Esophagus squamous epithelium (tissue), 5 donors: Measurements from ENCODE around the gene UTS2R. TPM values are rescaled to one million over a fixed set of nuclear protein-coding genes. Genes with fewer than 3 reads are reported as not detected.

ENCODE experiments used
- DNase-seq: peaks from one replicate; lab custom pipeline; 2025; lab: John Stamatoyannopoulos, UW
- H3K27ac ChIP-seq, 4 donors: fragments of 200-600 bp; sonication (generic); one replicate each; pipeline ENCODE4 v1.5.1; 2016 to 2019; ENCODE audit warnings: mild to moderate bottlenecking in 1 of 4
- H3K27me3 ChIP-seq, 4 donors: fragments of 200-600 bp; sonication (generic); 1 replicate in 3 of 4; 2 replicates in 1 of 4; pipeline versions ENCODE4 v1.5.1 to v1.6.0; 2017 to 2021; ENCODE audit warnings: antibody characterized with exemption in 1 of 4
- H3K36me3 ChIP-seq, 3 donors: fragments of 200-600 bp; sonication (generic); one replicate each; pipeline ENCODE4 v1.5.1; 2016 to 2019
- H3K4me1 ChIP-seq, 3 donors: fragments of 200-600 bp; sonication (generic); one replicate each; pipeline ENCODE4 v1.5.1; 2017 to 2019
- H3K4me3 ChIP-seq, 4 donors: fragments of 200-600 bp; sonication (generic); 1 replicate in 3 of 4; 2 replicates in 1 of 4; pipeline ENCODE4 v1.5.1; 2016 to 2019; ENCODE audit warnings: mild to moderate bottlenecking in 2 of 4, moderate library complexity in 1 of 4
- H3K9me3 ChIP-seq, 3 donors: fragments of 200-600 bp; sonication (generic); one replicate each; pipeline ENCODE4 v1.5.1; 2016 to 2019
- POLR2A ChIP-seq, 4 donors: fragments of 450-650 bp; IDR thresholded peaks; one replicate each; pipeline ENCODE4 v1.6.1; 2017; ENCODE audit warnings: antibody characterized with exemption in 4 of 4, mild to moderate bottlenecking in 4 of 4, moderate library complexity in 3 of 4
- WGBS, 2 donors: methylation state at CpG; one replicate each; pipeline ENCODE4 v1.1.5; 2018; 5-methylcytosine and 5-hydroxymethylcytosine counted together
- intact Hi-C: fragments of 100-400 bp; cut with DNase I; formaldehyde crosslinking; loops from one replicate; pipeline ENCODE4 v1.15.0; 2022
- total RNA-seq, 4 donors: library from RNA; depleted of rRNA; stranded (reverse); fragments of >200 nt; gene quantifications; one replicate each; pipeline ENCODE4 v1.1.0, GENCODE V29; 2016
- TF ChIP-seq, protein P1 (sequence below), 6 experiments: fragments of 450-650 bp in 4 of 6; fragments of 200-600 bp in 2 of 6; sonication (generic) in 2 of 6; IDR thresholded peaks; one replicate each; pipeline ENCODE4 v1.5.1; 2016 to 2019; ENCODE audit warnings: antibody characterized with exemption in 6 of 6, mild to moderate bottlenecking in 4 of 6, moderate library complexity in 4 of 6
- donor health status: DM: yes; HTN: yes; CAD: no.

Gene UTS2R
- total RNA-seq, 4 donors from 2014 or later: not detected

DNA sequence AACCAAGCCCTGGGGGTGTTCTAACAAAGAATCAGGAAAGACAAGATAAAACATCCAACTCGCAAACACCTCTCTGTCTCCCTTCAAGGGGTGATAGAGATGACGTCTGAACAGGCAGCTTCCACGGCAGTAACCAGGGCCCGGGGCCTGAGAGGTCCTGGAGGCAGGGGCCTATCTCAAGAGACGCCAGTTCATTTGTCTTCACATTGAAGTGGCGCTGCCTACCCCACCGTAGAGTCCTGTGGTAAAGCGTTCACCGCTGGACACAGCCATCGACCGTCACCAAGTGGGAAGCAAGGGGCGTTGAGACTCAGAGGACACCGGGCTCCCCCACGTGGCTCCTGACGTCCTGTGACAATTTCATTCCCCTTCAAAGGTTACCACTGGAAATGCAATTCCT is 21.4 kb downstream of the UTS2R start:
- 91 to 96% methylated on average over 14 to 15 of the region's 15 CpGs for WGBS, 2 donors
- no peaks in the 10 kb centered on the region for H3K9me3 ChIP-seq
- H3K27ac ChIP-seq: no peak overlapping the region
- peaks cover 0 to 60% (median 0%) of the 10 kb centered on the region in 3 donors for H3K36me3 ChIP-seq
- H3K4me1 ChIP-seq: peaks cover 0 to 13% (median 0%) of the 10 kb centered on the region in 3 donors
- TF ChIP-seq POLR2A (IDR thresholded peaks at IDR 0.05): no peak
- peaks cover 0 to 7% (median 0%) of the 10 kb centered on the region in 4 donors for H3K27me3 ChIP-seq
- H3K4me3 ChIP-seq: no peak overlapping the region
- intact Hi-C loops: no loop called here
- DNase-seq: no peak

DNA sequence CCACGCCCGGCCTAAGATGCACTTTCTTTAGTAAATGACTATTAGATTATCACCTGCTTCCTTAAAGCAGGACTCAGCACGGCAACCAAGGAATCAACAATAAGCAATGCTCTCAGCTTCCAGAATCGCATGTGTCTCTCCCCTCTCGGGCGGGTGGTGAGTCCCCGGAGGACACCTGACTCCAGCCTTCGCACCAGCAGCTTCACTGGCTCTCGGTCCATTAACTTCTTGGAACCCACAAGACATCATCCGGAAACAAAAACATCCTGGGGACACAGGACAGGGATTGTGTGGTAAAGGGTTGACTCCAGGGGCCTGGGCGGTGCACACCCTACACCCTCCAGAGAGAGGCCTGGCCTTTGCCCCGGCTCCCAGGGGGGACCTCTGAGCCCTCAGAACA is 22.7 kb downstream of the UTS2R start:
- WGBS, 2 donors: 81 to 87% methylated on average over 7 to 9 of the region's 12 CpGs
- no peak for DNase-seq

DNA sequence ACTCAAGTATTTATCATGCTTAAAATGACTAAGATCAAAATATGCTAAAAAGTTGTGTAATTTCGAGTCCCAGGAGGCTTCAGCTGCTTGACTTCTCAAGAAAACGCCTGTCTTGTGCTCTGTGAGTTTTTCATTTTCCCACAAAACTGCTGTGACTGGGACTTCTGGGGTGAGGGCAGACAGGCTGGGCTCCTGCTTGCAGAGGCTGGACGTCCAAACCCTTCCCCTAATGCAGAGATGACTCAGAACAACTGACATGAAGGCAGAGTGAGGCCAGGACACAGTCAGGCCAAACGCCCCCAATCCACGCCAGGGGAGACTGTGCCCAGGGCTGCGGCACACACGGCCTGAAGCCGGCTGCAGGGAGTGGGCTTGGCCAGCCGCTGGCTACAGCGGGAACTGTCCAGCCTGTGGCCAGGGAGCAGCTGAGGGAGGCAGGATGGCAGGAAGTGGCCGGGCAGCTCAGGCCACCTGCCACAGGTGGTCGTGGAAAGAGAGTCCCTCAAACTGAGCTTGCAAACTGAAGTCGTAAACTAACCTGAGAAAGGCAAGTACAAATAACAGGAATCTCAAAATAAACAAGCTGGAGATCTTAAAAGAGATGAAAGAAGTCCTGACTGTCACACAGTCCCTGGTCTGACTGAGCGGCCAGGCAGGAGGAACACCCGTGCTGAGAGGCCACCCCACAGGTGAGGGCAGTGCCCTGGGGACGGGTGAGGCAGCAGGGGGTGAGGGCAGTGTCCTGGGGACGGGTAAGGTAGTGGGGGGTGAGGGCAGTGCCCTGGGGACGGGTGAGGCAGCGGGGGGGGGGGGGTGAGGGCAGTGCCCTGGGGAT is 25.3 kb downstream of the UTS2R start:
- peak overlapping the region in 2 of 4 donors; percentile 2 to 27 for H3K27ac ChIP-seq
- H3K27me3 ChIP-seq: no peaks in the 10 kb centered on the region
- H3K4me3 ChIP-seq: no peak overlapping the region
- no peak for TF ChIP-seq POLR2A (IDR thresholded peaks at IDR 0.05)
- TF ChIP-seq, protein P1, sequence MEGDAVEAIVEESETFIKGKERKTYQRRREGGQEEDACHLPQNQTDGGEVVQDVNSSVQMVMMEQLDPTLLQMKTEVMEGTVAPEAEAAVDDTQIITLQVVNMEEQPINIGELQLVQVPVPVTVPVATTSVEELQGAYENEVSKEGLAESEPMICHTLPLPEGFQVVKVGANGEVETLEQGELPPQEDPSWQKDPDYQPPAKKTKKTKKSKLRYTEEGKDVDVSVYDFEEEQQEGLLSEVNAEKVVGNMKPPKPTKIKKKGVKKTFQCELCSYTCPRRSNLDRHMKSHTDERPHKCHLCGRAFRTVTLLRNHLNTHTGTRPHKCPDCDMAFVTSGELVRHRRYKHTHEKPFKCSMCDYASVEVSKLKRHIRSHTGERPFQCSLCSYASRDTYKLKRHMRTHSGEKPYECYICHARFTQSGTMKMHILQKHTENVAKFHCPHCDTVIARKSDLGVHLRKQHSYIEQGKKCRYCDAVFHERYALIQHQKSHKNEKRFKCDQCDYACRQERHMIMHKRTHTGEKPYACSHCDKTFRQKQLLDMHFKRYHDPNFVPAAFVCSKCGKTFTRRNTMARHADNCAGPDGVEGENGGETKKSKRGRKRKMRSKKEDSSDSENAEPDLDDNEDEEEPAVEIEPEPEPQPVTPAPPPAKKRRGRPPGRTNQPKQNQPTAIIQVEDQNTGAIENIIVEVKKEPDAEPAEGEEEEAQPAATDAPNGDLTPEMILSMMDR (IDR thresholded peaks at IDR 0.05): no peak
- H3K9me3 ChIP-seq: no peaks in the 10 kb centered on the region
- peaks cover 0 to 76% (median 0%) of the 10 kb centered on the region in 3 donors for H3K36me3 ChIP-seq
- no peak for DNase-seq
- 58 to 64% methylated on average over 2 to 5 of the region's 19 CpGs for WGBS, 2 donors
- peaks cover 0 to 40% (median 8%) of the 10 kb centered on the region in 3 donors for H3K4me1 ChIP-seq
- intact Hi-C loops: no loop called here

More for the DNA sequence above, 22.7 kb downstream of the UTS2R start:
- Histone ChIP-seq H3K9me3 (no peaks in the 10 kb centered on the region), H3K36me3 (peaks cover 0 to 62% (median 0%) of the 10 kb centered on the region in 3 donors), H3K4me1 (peaks cover 0 to 27% (median 0%) of the 10 kb centered on the region in 3 donors), H3K27ac (no peak overlapping the region), H3K4me3 (no peak overlapping the region), H3K27me3 (no peaks in the 10 kb centered on the region)
- TF ChIP-seq, protein P1 (IDR thresholded peaks at IDR 0.05): no peak
- no peak for TF ChIP-seq POLR2A (IDR thresholded peaks at IDR 0.05)
- intact Hi-C loops: no loop called here

DNA sequence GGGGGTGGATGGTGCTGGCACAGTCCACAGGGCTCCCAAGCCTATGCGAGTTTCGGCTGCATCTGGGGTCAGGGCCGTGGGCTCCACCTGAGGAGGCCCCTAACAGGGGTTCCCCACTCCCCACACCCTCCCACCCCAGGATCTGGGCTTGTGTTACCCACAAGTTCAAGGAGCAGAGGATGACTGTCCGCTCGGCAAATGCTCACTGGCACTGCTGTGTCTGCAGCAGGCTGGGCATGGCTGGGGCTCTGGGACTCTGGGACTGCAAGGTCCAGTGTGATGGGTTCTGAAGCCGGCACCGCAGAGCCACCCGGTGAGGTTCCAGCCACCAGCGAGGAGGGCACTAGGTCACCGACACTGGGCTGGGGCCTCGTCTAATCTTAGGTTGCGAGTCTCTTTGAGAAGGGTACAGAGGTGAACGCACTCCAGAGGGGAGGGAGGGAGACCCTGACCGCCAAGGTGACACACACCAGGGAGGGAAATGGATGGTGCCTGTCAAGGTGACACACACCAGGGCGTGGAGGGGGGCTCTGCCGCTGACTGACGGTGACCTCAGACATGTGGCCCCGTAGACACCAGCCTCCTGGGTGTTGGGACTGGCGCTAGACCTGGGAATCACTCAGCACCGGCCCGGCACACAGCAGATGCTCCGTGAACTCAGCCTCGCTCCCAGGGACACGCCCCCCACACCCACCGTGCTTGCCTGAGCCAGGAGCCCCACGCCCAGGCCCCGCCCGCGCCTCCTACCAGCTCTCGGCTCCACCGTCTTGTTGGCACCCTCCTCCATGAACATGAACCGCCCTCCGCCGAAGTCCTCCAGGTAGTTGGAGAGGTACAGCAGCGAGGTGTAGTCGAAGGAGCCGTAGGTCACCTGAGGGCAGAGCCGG is 26.1 kb downstream of the UTS2R start:
- no peak for DNase-seq
- Histone ChIP-seq H3K4me1 (peaks cover 0 to 40% (median 8%) of the 10 kb centered on the region in 3 donors), H3K4me3 (no peak overlapping the region), H3K9me3 (no peaks in the 10 kb centered on the region), H3K36me3 (peaks cover 0 to 76% (median 0%) of the 10 kb centered on the region in 3 donors), H3K27me3 (no peaks in the 10 kb centered on the region), H3K27ac (peak overlapping the region in 1 of 4 donors; percentile 3)
- TF ChIP-seq, protein P1 (IDR thresholded peaks at IDR 0.05): no peak
- no peak for TF ChIP-seq POLR2A (IDR thresholded peaks at IDR 0.05)
- 83 to 93% methylated on average over 4 to 9 of the region's 38 CpGs for WGBS, 2 donors
- intact Hi-C loops: no loop called here

DNA sequence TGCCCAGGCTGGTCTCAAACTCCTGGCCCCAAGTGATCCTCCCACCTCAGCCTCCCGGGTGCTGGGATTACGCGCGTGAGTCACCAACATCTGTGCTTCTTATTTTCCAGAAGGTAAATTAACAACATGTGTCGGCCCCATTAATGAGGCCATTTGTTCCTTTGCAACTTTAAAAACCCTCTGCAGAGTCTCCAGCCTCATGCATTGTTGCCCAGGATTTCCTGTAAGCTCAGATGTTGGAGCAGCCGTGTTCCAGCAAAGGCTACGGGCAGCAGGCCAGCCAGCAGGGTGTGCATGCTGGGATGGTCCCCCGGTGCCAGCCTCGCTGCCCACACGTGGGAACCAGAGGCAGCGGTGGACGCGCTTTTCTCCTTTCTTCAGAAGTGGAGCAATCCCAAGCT is 27.5 kb downstream of the UTS2R start:
- no peaks in the 10 kb centered on the region for H3K27me3 ChIP-seq
- H3K27ac ChIP-seq: peak overlapping the region in 1 of 4 donors; percentile 54
- TF ChIP-seq, protein P1 (IDR thresholded peaks at IDR 0.05): no peak
- no peak for TF ChIP-seq POLR2A (IDR thresholded peaks at IDR 0.05)
- peaks cover 0 to 76% (median 0%) of the 10 kb centered on the region in 3 donors for H3K36me3 ChIP-seq
- 41 to 61% methylated on average over 6 to 8 of the region's 13 CpGs for WGBS, 2 donors
- no peaks in the 10 kb centered on the region for H3K9me3 ChIP-seq
- peaks cover 0 to 40% (median 8%) of the 10 kb centered on the region in 3 donors for H3K4me1 ChIP-seq
- DNase-seq: no peak
- intact Hi-C loops: no loop called here
- H3K4me3 ChIP-seq: no peak overlapping the region
